GM23338 (cell line): ENCODE measurements around the gene SYCP2.

ENCODE experiments used
- CREB1 ChIP-seq: fragments of 250-450 bp; sonication (Bioruptor Pico); IDR thresholded peaks from 2 replicates; pipeline ENCODE4 v1.5.0; 2020; ENCODE audit warnings: low read depth, mild to moderate bottlenecking, moderate library complexity
- CTCF ChIP-seq, 2 experiments: fragments of 200-600 bp in 1 of 2; sonication (generic) in 1 of 2; conservative IDR thresholded peaks; 2 replicates each; pipeline versions ENCODE4 v1.5.1 to v1.6.1; 2016 to 2017; ENCODE audit warnings: antibody characterized with exemption in 2 of 2, low read depth in 2 of 2, mild to moderate bottlenecking in 2 of 2, moderate library complexity in 1 of 2
- EZH2 ChIP-seq: fragments of 200-600 bp; sonication (generic); IDR thresholded peaks from one replicate; pipeline ENCODE4 v1.8.0; 2017; ENCODE audit warnings: antibody characterized with exemption, mild to moderate bottlenecking, low read depth; ENCODE audit not compliant: unreplicated experiment
- EZH2phosphoT487 ChIP-seq: fragments of 200-600 bp; sonication (generic); IDR thresholded peaks from one replicate; pipeline ENCODE4 v1.8.1; 2018; ENCODE audit warnings: antibody characterized with exemption; ENCODE audit not compliant: unreplicated experiment
- JUNB ChIP-seq: IDR thresholded peaks from one replicate; pipeline ENCODE4 v1.6.1; 2016; ENCODE audit warnings: antibody characterized with exemption; ENCODE audit not compliant: unreplicated experiment
- POLR2AphosphoS5 ChIP-seq: IDR thresholded peaks from 2 replicates; pipeline ENCODE4 v1.6.1; 2016; ENCODE audit warnings: antibody characterized with exemption, low read depth
- REST ChIP-seq: IDR thresholded peaks from one replicate; pipeline ENCODE4 v1.6.1; 2018; ENCODE audit warnings: antibody characterized with exemption; ENCODE audit not compliant: unreplicated experiment
- STAT1 ChIP-seq: IDR thresholded peaks from one replicate; pipeline ENCODE4 v1.6.1; 2016; ENCODE audit warnings: antibody characterized with exemption; ENCODE audit not compliant: unreplicated experiment
- ZNF331 ChIP-seq: fragments of 250-450 bp; sonication (Bioruptor Pico); IDR thresholded peaks from 2 replicates; pipeline ENCODE4 v1.5.0; 2020; ENCODE audit warnings: low read depth, mild to moderate bottlenecking, moderate library complexity
- TF ChIP-seq, protein P1 (sequence below): IDR thresholded peaks from 2 replicates; pipeline ENCODE4 v1.6.1; 2016; ENCODE audit warnings: antibody characterized with exemption

DNA sequence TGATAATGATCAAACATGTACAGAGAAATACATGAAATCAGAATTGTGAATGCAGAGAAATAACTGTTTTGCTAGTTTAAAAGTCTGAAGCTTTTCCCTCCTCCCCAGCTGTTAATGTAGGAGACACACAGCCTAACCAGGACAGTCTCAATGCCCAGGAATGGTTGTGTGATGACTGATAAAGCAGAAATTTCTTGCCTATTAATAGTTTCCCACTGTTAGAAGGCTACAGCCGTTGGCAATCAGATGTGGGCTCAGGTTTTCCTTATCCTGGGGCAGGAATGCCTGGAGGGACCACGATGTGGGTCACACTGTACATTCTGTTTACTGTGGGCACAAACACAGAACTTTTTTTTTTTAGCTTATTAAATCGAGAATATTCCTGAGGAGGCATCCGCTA, 4.8 kb upstream of the SYCP2 start:
- no peak for TF ChIP-seq CTCF (conservative IDR thresholded peaks at IDR 0.05; ENCODE audit: low read depth in 2 of 2)
- TF ChIP-seq EZH2phosphoT487 = no peak
- TF ChIP-seq, protein P1, sequence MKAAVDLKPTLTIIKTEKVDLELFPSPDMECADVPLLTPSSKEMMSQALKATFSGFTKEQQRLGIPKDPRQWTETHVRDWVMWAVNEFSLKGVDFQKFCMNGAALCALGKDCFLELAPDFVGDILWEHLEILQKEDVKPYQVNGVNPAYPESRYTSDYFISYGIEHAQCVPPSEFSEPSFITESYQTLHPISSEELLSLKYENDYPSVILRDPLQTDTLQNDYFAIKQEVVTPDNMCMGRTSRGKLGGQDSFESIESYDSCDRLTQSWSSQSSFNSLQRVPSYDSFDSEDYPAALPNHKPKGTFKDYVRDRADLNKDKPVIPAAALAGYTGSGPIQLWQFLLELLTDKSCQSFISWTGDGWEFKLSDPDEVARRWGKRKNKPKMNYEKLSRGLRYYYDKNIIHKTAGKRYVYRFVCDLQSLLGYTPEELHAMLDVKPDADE = no peak
- no peak for TF ChIP-seq POLR2AphosphoS5
- TF ChIP-seq REST = no peak
- TF ChIP-seq STAT1 = no peak
- TF ChIP-seq EZH2 = no peak
- TF ChIP-seq ZNF331 (CRISPR knock-in tag) = no peak
- no peak for TF ChIP-seq CREB1 (CRISPR knock-in tag)
- TF ChIP-seq JUNB = no peak
